Osteocyte (in vitro differentiated cells): Measurements from ENCODE around the gene AK1. TPM values are rescaled to one million over a fixed set of nuclear protein-coding genes. Genes with fewer than 3 reads are reported as not detected.
A peak's percentile ranks its signal among the peaks of the same experiment; 100 is the strongest.

ENCODE experiments used
- DNase-seq: peaks from one replicate; pipeline ENCODE4 v3.0.0; 2021; ENCODE audit warnings: mixed read lengths; ENCODE audit not compliant: unreplicated experiment; ENCODE audit errors: extremely low spot score
- H3K27ac Mint-ChIP-seq: one replicate; pipeline ENCODE4 v1.8.0; 2021; ENCODE audit warnings: mild to moderate bottlenecking, mixed read lengths; ENCODE audit not compliant: unreplicated experiment
- H3K27me3 Mint-ChIP-seq: one replicate; pipeline ENCODE4 v1.8.0; 2021; ENCODE audit warnings: mixed read lengths; ENCODE audit not compliant: unreplicated experiment
- H3K36me3 Mint-ChIP-seq: one replicate; pipeline ENCODE4 v1.8.0; 2021; ENCODE audit warnings: mixed read lengths; ENCODE audit not compliant: unreplicated experiment
- H3K4me1 Mint-ChIP-seq: one replicate; pipeline ENCODE4 v1.8.0; 2021; ENCODE audit warnings: mixed read lengths; ENCODE audit not compliant: unreplicated experiment
- H3K4me3 Mint-ChIP-seq: one replicate; pipeline ENCODE4 v1.8.0; 2021; ENCODE audit warnings: mild to moderate bottlenecking, moderate library complexity, mixed read lengths; ENCODE audit not compliant: unreplicated experiment
- H3K9me3 Mint-ChIP-seq: one replicate; pipeline ENCODE4 v1.8.0; 2021; ENCODE audit warnings: mixed read lengths; ENCODE audit not compliant: unreplicated experiment
- CTCF ChIP-seq: fragments of 200-600 bp; sonication (generic); IDR thresholded peaks from 2 replicates; pipeline ENCODE4 v1.5.0; 2021; ENCODE audit warnings: antibody characterized with exemption, mild to moderate bottlenecking, moderate library complexity
- total RNA-seq: library from RNA; stranded (reverse); gene quantifications from 2 replicates; pipeline ENCODE4 v1.2.1, GENCODE V29; 2021

Gene AK1
- total RNA-seq, 1 donor from 2014 or later, result 57.6 TPM

GRCh38 chr9:127835991-127836516 is 41.4 kb downstream of the AK1 start:
- H3K9me3 Mint-ChIP-seq, result no peaks in the 10 kb centered on the region
- peaks cover 58% of the 10 kb centered on the region for H3K4me1 Mint-ChIP-seq
- peaks cover 2% of the 10 kb centered on the region for H3K36me3 Mint-ChIP-seq
- no peaks in the 10 kb centered on the region for H3K27me3 Mint-ChIP-seq
- H3K27ac Mint-ChIP-seq, result peak overlapping the region; percentile 95
- no peak for DNase-seq
- TF ChIP-seq CTCF, result no peak
- H3K4me3 Mint-ChIP-seq, result peak overlapping the region; percentile 12

- peaks cover 61% of the 10 kb centered on the region for H3K4me1 Mint-ChIP-seq
- H3K36me3 Mint-ChIP-seq, result peaks cover 11% of the 10 kb centered on the region
- H3K27me3 Mint-ChIP-seq, result no peaks in the 10 kb centered on the region
- peak overlapping the region; percentile 64 for H3K27ac Mint-ChIP-seq
- DNase-seq, result no peak
- TF ChIP-seq CTCF, result no peak
- no peak overlapping the region for H3K4me3 Mint-ChIP-seq
- H3K9me3 Mint-ChIP-seq, result no peaks in the 10 kb centered on the region
Measured at GRCh38 chr9:127833555-127833954, 43.9 kb downstream of the AK1 start.

- no peak for TF ChIP-seq CTCF
- Mint-ChIP-seq H3K36me3 (peaks cover 12% of the 10 kb centered on the region), H3K27me3 (no peaks in the 10 kb centered on the region), H3K4me3 (no peak overlapping the region), H3K9me3 (no peaks in the 10 kb centered on the region), H3K27ac (peak overlapping the region; percentile 67), H3K4me1 (peaks cover 54% of the 10 kb centered on the region)
- DNase-seq, result no peak
Measured at GRCh38 chr9:127832248-127832647, 45.2 kb downstream of the AK1 start.

GRCh38 chr9:127829205-127829906 is 48.1 kb downstream of the AK1 start:
- Mint-ChIP-seq H3K36me3 (peaks cover 19% of the 10 kb centered on the region), H3K27me3 (no peaks in the 10 kb centered on the region), H3K4me3 (peak overlapping the region; percentile 49), H3K9me3 (no peaks in the 10 kb centered on the region), H3K27ac (peak overlapping the region; percentile 92), H3K4me1 (peaks cover 37% of the 10 kb centered on the region)
- no peak for DNase-seq
- TF ChIP-seq CTCF, result no peak

- Mint-ChIP-seq H3K9me3 (no peaks in the 10 kb centered on the region), H3K27ac (peak overlapping the region; percentile 92), H3K36me3 (peaks cover 23% of the 10 kb centered on the region), H3K4me3 (peak overlapping the region; percentile 49), H3K27me3 (no peaks in the 10 kb centered on the region), H3K4me1 (peaks cover 34% of the 10 kb centered on the region)
- DNase-seq, result no peak
- TF ChIP-seq CTCF, result no peak
Measured at GRCh38 chr9:127828262-127829031, 49.0 kb downstream of the AK1 start.
